CD4-positive, alpha-beta T cell (primary cell): ENCODE measurements around the gene HIPK2. TPM values are rescaled to one million over a fixed set of nuclear protein-coding genes. Genes with fewer than 3 reads are reported as not detected.
"Not testable (repeated sequence)": the region's sequence is repeated elsewhere in the genome, so short reads cannot be mapped to it uniquely, and the experiment has no call there.

ENCODE experiments used
- ATAC-seq: fragments of 200-7000 bp; cut with Tn5 transposase; one replicate; pipeline ENCODE4 v1.10.0; 2022; ENCODE audit warnings: mild to moderate bottlenecking; ENCODE audit not compliant: poor library complexity
- CTCF ChIA-PET: fragments of 350-600 bp; sonication (Branson Sonifier 250); formaldehyde crosslinking; loops from one replicate; lab custom pipeline; 2021; ENCODE audit warnings: antibody characterized with exemption, inconsistent platforms; lab: Charles Lee
- POLR2A ChIA-PET: fragments of 350-600 bp; sonication (Branson Sonifier 250); formaldehyde crosslinking; loops from one replicate; lab custom pipeline; 2021; ENCODE audit warnings: antibody characterized with exemption, inconsistent platforms; lab: Charles Lee
- DNase-seq, 14 experiments: peaks; one replicate each; pipeline ENCODE4 v3.0.0-alpha.2; 2013 to 2020; ENCODE audit warnings: mixed read lengths in 2 of 14
- H3K27ac ChIP-seq, 2 donors: one replicate each; pipeline versions ENCODE4 v1.5.1 to v1.7.0; 2013; ENCODE audit warnings: low read length in 2 of 2, low read depth in 1 of 2, mild to moderate bottlenecking in 1 of 2
- H3K27me3 ChIP-seq, 2 experiments: 1 replicate in 1 of 2; 2 replicates in 1 of 2; pipeline versions ENCODE4 v1.6.1 to v1.7.0; 2013; ENCODE audit warnings: low read length in 2 of 2, control low read depth in 1 of 2, mild to moderate bottlenecking in 1 of 2, moderate library complexity in 1 of 2; ENCODE audit not compliant: insufficient read depth in 2 of 2, control insufficient read depth in 1 of 2
- H3K36me3 ChIP-seq: one replicate; pipeline ENCODE4 v1.6.1; 2013; ENCODE audit warnings: low read length, control low read depth; ENCODE audit not compliant: insufficient read depth
- H3K4me1 ChIP-seq: one replicate; pipeline ENCODE4 v1.6.1; 2013; ENCODE audit warnings: low read length, control low read depth; ENCODE audit not compliant: insufficient read depth
- H3K4me3 ChIP-seq: one replicate; pipeline ENCODE4 v1.5.1; 2013; ENCODE audit warnings: mild to moderate bottlenecking, low read length, moderate library complexity
- H3K9me3 ChIP-seq, 2 experiments: 1 replicate in 1 of 2; 2 replicates in 1 of 2; pipeline versions ENCODE4 v1.6.1 to v1.7.0; 2013; ENCODE audit warnings: low read length in 2 of 2, mild to moderate bottlenecking in 2 of 2, control low read depth in 1 of 2, moderate library complexity in 1 of 2; ENCODE audit not compliant: control insufficient read depth in 1 of 2, insufficient read depth in 1 of 2
- H3K27ac Mint-ChIP-seq: one replicate; pipeline ENCODE4 v1.8.0; 2020; ENCODE audit warnings: mixed read lengths
- H3K27me3 Mint-ChIP-seq: one replicate; pipeline ENCODE4 v1.8.0; 2021; ENCODE audit warnings: mixed read lengths
- H3K36me3 Mint-ChIP-seq: one replicate; pipeline ENCODE4 v1.8.0; 2021; ENCODE audit warnings: low read depth, mixed read lengths
- H3K4me1 Mint-ChIP-seq: one replicate; pipeline ENCODE4 v1.8.0; 2021; ENCODE audit warnings: low read depth, mixed read lengths
- H3K4me3 Mint-ChIP-seq: one replicate; pipeline ENCODE4 v1.8.0; 2020; ENCODE audit warnings: mild to moderate bottlenecking, mixed read lengths
- H3K9me3 Mint-ChIP-seq: one replicate; pipeline ENCODE4 v1.8.0; 2020; ENCODE audit warnings: mixed read lengths
- CTCF ChIP-seq: fragments of 200-600 bp; IDR thresholded peaks from one replicate; pipeline ENCODE4 v1.8.0; 2022; ENCODE audit warnings: antibody characterized with exemption, mild to moderate bottlenecking
- intact Hi-C, 2 experiments: fragments of 100-400 bp; cut with DNase I in 1 of 2; cut with micrococcal nuclease in 1 of 2; formaldehyde crosslinking; loops; one replicate each; pipeline versions ENCODE4 v1.15.1 to v1.9.0; 2023 to 2025; cut with DNase I, micrococcal nuclease
- total RNA-seq, 174 experiments: library from RNA in 2 of 174; stranded (reverse) in 2 of 174; gene quantifications; one replicate each; pipeline ENCODE4 v1.2.3 and lab custom pipeline; 2021 to 2026

The HIPK2 gene
- total RNA-seq, 2 experiments from 2014 or later, result 36.5 to 37.0 TPM

- intact Hi-C loops, result no loop called here
- H3K4me1 ChIP-seq, result no peaks in the 10 kb centered on the region
- DNase-seq, result no peak
- Mint-ChIP-seq H3K4me1 (peaks cover 5% of the 10 kb centered on the region), H3K9me3 (peaks cover 4% of the 10 kb centered on the region), H3K27me3 (no peaks in the 10 kb centered on the region), H3K36me3 (peaks cover 4% of the 10 kb centered on the region), H3K27ac (no peak overlapping the region), H3K4me3 (no peak overlapping the region)
- peaks cover 0 to 12% of the 10 kb centered on the region in 2 experiments for H3K9me3 ChIP-seq
- ChIA-PET CTCF (no interaction called here), POLR2A (no interaction called here)
- no peak overlapping the region for H3K27ac ChIP-seq
- H3K27me3 ChIP-seq, result no peaks in the 10 kb centered on the region
- TF ChIP-seq CTCF, result no peak
- ATAC-seq, result no peak
- H3K4me3 ChIP-seq, result no peak overlapping the region
- no peaks in the 10 kb centered on the region for H3K36me3 ChIP-seq
Measured at GRCh38 chr7:139557857-139558581, 219.8 kb downstream of the HIPK2 start.

GRCh38 chr7:139553991-139554700 is 223.7 kb downstream of the HIPK2 start:
- H3K27me3 ChIP-seq, H3K4me1 Mint-ChIP-seq, H3K4me3 ChIP-seq, H3K27ac Mint-ChIP-seq, H3K27me3 Mint-ChIP-seq, H3K9me3 Mint-ChIP-seq, DNase-seq, H3K4me3 Mint-ChIP-seq, H3K36me3 Mint-ChIP-seq, H3K36me3 ChIP-seq, ATAC-seq, H3K27ac ChIP-seq, intact Hi-C loops, POLR2A ChIA-PET, CTCF ChIA-PET, H3K9me3 ChIP-seq, H3K4me1 ChIP-seq: not testable (repeated sequence)

GRCh38 chr7:139548302-139549028 is 229.3 kb downstream of the HIPK2 start:
- no peaks in the 10 kb centered on the region for H3K9me3 Mint-ChIP-seq
- no peak overlapping the region for H3K27ac Mint-ChIP-seq
- CTCF ChIA-PET, result no interaction called here

More at GRCh38 chr7:139548302-139549028, 229.3 kb downstream of the HIPK2 start:
- no peak for TF ChIP-seq CTCF
- Histone ChIP-seq H3K4me1 (no peaks in the 10 kb centered on the region), H3K36me3 (no peaks in the 10 kb centered on the region), H3K9me3 (peaks cover 0 to 4% of the 10 kb centered on the region in 2 experiments), H3K27ac (no peak overlapping the region), H3K4me3 (no peak overlapping the region), H3K27me3 (no peaks in the 10 kb centered on the region)
- POLR2A ChIA-PET, result no interaction called here
- no peak for DNase-seq
- no peaks in the 10 kb centered on the region for H3K36me3 Mint-ChIP-seq
- intact Hi-C loops, result no loop called here
- H3K4me1 Mint-ChIP-seq, result no peaks in the 10 kb centered on the region
- no peak for ATAC-seq
- H3K27me3 Mint-ChIP-seq, result no peaks in the 10 kb centered on the region
- no peak overlapping the region for H3K4me3 Mint-ChIP-seq
